NCI-H1048 (cell line): ENCODE results near the gene SYNE2.
"Not testable (repeated sequence)": the region's sequence is repeated elsewhere in the genome, so short reads cannot be mapped to it uniquely, and the experiment has no call there.

ENCODE experiments used
- DNase-seq: peaks from one replicate; lab custom pipeline; 2025; lab: John Stamatoyannopoulos, UW

SYNE2 gene

GRCh38 chr14:64012003-64012402 lies 159.2 kb downstream of the SYNE2 start:
- no peak for DNase-seq

GRCh38 chr14:64012720-64013119 lies 159.9 kb downstream of the SYNE2 start:
- no peak for DNase-seq

GRCh38 chr14:64025479-64025878 lies 172.7 kb downstream of the SYNE2 start:
- DNase-seq, result no peak

GRCh38 chr14:64026600-64026999 lies 173.8 kb downstream of the SYNE2 start:
- DNase-seq, result no peak

- DNase-seq, result no peak
Measured at GRCh38 chr14:64035143-64035542, 182.3 kb downstream of the SYNE2 start.

GRCh38 chr14:64037869-64038745 lies 185.3 kb downstream of the SYNE2 start:
- not testable (repeated sequence) for DNase-seq

GRCh38 chr14:64038841-64039542 lies 186.2 kb downstream of the SYNE2 start:
- no peak for DNase-seq

- DNase-seq, result no peak
Measured at GRCh38 chr14:64040044-64040443, 187.2 kb downstream of the SYNE2 start.

- not testable (repeated sequence) for DNase-seq
Measured at GRCh38 chr14:64043296-64043695, 190.5 kb downstream of the SYNE2 start.

GRCh38 chr14:64045091-64045490 lies 192.3 kb downstream of the SYNE2 start:
- DNase-seq, result no peak

- no peak for DNase-seq
Measured at GRCh38 chr14:64049616-64050381, 197.0 kb downstream of the SYNE2 start.

- no peak for DNase-seq
Measured at GRCh38 chr14:64053694-64054669, 201.2 kb downstream of the SYNE2 start.

- DNase-seq, result no peak
Measured at GRCh38 chr14:64059454-64060198, 206.8 kb downstream of the SYNE2 start.

- no peak for DNase-seq
Measured at GRCh38 chr14:64060199-64060545, 207.4 kb downstream of the SYNE2 start.

GRCh38 chr14:64060648-64061096 lies 207.9 kb downstream of the SYNE2 start:
- DNase-seq, result peak; percentile 7

GRCh38 chr14:64061115-64061514 lies 208.3 kb downstream of the SYNE2 start:
- DNase-seq, result no peak

- no peak for DNase-seq
Measured at GRCh38 chr14:64061706-64062105, 208.9 kb downstream of the SYNE2 start.

- no peak for DNase-seq
Measured at GRCh38 chr14:64062381-64063115, 209.7 kb downstream of the SYNE2 start.

GRCh38 chr14:64064447-64064846 lies 211.6 kb downstream of the SYNE2 start:
- DNase-seq, result no peak
